GM13977 (cell line): Measurements from ENCODE around the gene PPFIA4.

Experiments used
- DNase-seq: peaks from one replicate; pipeline ENCODE4 v3.0.0; 2012; ENCODE audit warnings: low spot score
- CTCF ChIP-seq: IDR thresholded peaks from 2 replicates; pipeline ENCODE4 v1.5.1; 2012; ENCODE audit warnings: mild to moderate bottlenecking, control low read depth; ENCODE audit not compliant: insufficient read depth; ENCODE audit errors: extremely low read depth, missing control alignments
- in situ Hi-C: fragments of 300-500 bp; cut with MboI; formaldehyde crosslinking; loops from one replicate; pipeline ENCODE4 v1.12.0; 2022; ENCODE audit warnings: low sequenced_read_pairs, low pct_unique_long_range_greater_than_20kb, mixed read lengths, inconsistent platforms; ENCODE audit not compliant: unreplicated experiment

The PPFIA4 gene

GRCh38 chr1:203040513-203041275 lies 14.4 kb downstream of the PPFIA4 start:
- TF ChIP-seq CTCF, result no peak
- in situ Hi-C loops, result no loop called here
- no peak for DNase-seq

- no peak for TF ChIP-seq CTCF
- DNase-seq, result no peak
- in situ Hi-C loops, result no loop called here
Observed at GRCh38 chr1:203041351-203041932, 15.2 kb downstream of the PPFIA4 start.

GRCh38 chr1:203043830-203044545 lies 17.7 kb downstream of the PPFIA4 start:
- no peak for TF ChIP-seq CTCF
- in situ Hi-C loops, result no loop called here
- DNase-seq, result no peak

- in situ Hi-C loops, result no loop called here
Observed at GRCh38 chr1:203044546-203045250, 18.4 kb downstream of the PPFIA4 start.

GRCh38 chr1:203045336-203045735 lies 19.0 kb downstream of the PPFIA4 start:
- no peak for TF ChIP-seq CTCF
- no peak for DNase-seq
- in situ Hi-C loops, result no loop called here

More at GRCh38 chr1:203044546-203045250, 18.4 kb downstream of the PPFIA4 start:
- TF ChIP-seq CTCF, result no peak
- DNase-seq, result no peak
